ENCODE data around the gene PARL. TPM values are rescaled to one million over a fixed set of nuclear protein-coding genes. Genes with fewer than 3 reads are reported as not detected.

PARL gene
- total and polyA plus RNA-seq, 11 donors: 37.9 to 86.9 (median 53.8) TPM

- H3K4me3 ChIP-seq: no peak overlapping the region
- no peaks in the 10 kb centered on the region for H3K9me3 ChIP-seq
- DNase-seq (no peak), ATAC-seq (no peak)
- WGBS, 4 donors: 70 to 79% (median 76%) methylated on average over 18 to 20 of the region's 20 CpGs
- intact Hi-C loops (cut with DNase I): no loop called here
- H3K4me1 ChIP-seq: no peaks in the 10 kb centered on the region
- peaks cover 0 to 36% (median 15%) of the 10 kb centered on the region in 9 donors for H3K36me3 ChIP-seq
- no peak overlapping the region for H3K27ac ChIP-seq
- H3K27me3 ChIP-seq: no peaks in the 10 kb centered on the region
- TF ChIP-seq POLR2A (IDR thresholded peaks at IDR 0.05) (no peak), CTCF (IDR thresholded peaks at IDR 0.05) (no peak)
Measured at GRCh38 chr3:183816681-183817510, 67.8 kb downstream of the PARL start.

GRCh38 chr3:183815951-183816475 is 68.7 kb downstream of the PARL start:
- no peaks in the 10 kb centered on the region for H3K4me1 ChIP-seq
- no peak overlapping the region for H3K4me3 ChIP-seq
- ATAC-seq (no peak), DNase-seq (no peak)
- 80 to 93% (median 84%) methylated on average over 12 of the region's 12 CpGs for WGBS, 4 donors
- H3K27me3 ChIP-seq: no peaks in the 10 kb centered on the region
- TF ChIP-seq CTCF (IDR thresholded peaks at IDR 0.05): no peak
- no peak for TF ChIP-seq POLR2A (IDR thresholded peaks at IDR 0.05)
- intact Hi-C loops (cut with DNase I): no loop called here
- no peaks in the 10 kb centered on the region for H3K9me3 ChIP-seq
- peaks cover 0 to 45% (median 24%) of the 10 kb centered on the region in 9 donors for H3K36me3 ChIP-seq
- no peak overlapping the region for H3K27ac ChIP-seq

- TF ChIP-seq POLR2A (IDR thresholded peaks at IDR 0.05) (no peak), CTCF (IDR thresholded peaks at IDR 0.05) (no peak)
- DNase-seq: no peak
- peaks cover 0 to 50% (median 29%) of the 10 kb centered on the region in 9 donors for H3K36me3 ChIP-seq
- ATAC-seq: no peak
- intact Hi-C loops (cut with DNase I): no loop called here
- H3K4me1 ChIP-seq: no peaks in the 10 kb centered on the region
- H3K4me3 ChIP-seq: no peak overlapping the region
- 77 to 93% (median 87%) methylated on average over 9 of the region's 9 CpGs for WGBS, 4 donors
- no peaks in the 10 kb centered on the region for H3K27me3 ChIP-seq
- H3K9me3 ChIP-seq: no peaks in the 10 kb centered on the region
- no peak overlapping the region for H3K27ac ChIP-seq
Measured at GRCh38 chr3:183815563-183815940, 69.1 kb downstream of the PARL start.

GRCh38 chr3:183814240-183814639 is 70.4 kb downstream of the PARL start:
- DNase-seq (no peak), ATAC-seq (no peak)
- Histone ChIP-seq H3K4me1 (no peaks in the 10 kb centered on the region), H3K27ac (no peak overlapping the region), H3K36me3 (peaks cover 0 to 63% (median 42%) of the 10 kb centered on the region in 9 donors), H3K4me3 (no peak overlapping the region), H3K27me3 (no peaks in the 10 kb centered on the region), H3K9me3 (no peaks in the 10 kb centered on the region)
- WGBS, 4 donors: 50 to 98% (median 94%) methylated on average over 1 of the region's 1 CpG
- TF ChIP-seq POLR2A (IDR thresholded peaks at IDR 0.05) (no peak), CTCF (IDR thresholded peaks at IDR 0.05) (no peak)
- intact Hi-C loops (cut with DNase I): no loop called here

Data from heart left ventricle (tissue), 16 donors.